HG03103 (cell line): ENCODE data around the gene CIRBP.

ENCODE experiments used
- ATAC-seq: cut with Tn5 transposase; IDR thresholded peaks from one replicate; pipeline ENCODE4 v1.9.1; 2021; ENCODE audit warnings: low read depth; ENCODE audit not compliant: unreplicated experiment

The CIRBP gene

GRCh38 chr19:1269065-1269477, at the start of gene CIRBP:
TSS of gene CIRBP (plus strand) at chr19:1269332. CDS start at chr19:1270934, 1,602 bp downstream.
- peak; percentile 46 for ATAC-seq

- ATAC-seq = no peak
Observed at GRCh38 chr19:1219786-1220476, 49.2 kb upstream of the CIRBP start.

- ATAC-seq = no peak
Observed at GRCh38 chr19:1220477-1220930, 48.6 kb upstream of the CIRBP start.

- no peak for ATAC-seq
Observed at GRCh38 chr19:1220976-1221903, 47.9 kb upstream of the CIRBP start.

GRCh38 chr19:1221904-1222255, 47.3 kb upstream of the CIRBP start:
- ATAC-seq = no peak

GRCh38 chr19:1222394-1222793, 46.7 kb upstream of the CIRBP start:
- ATAC-seq = no peak

- ATAC-seq = no peak
Observed at GRCh38 chr19:1223018-1223855, 45.9 kb upstream of the CIRBP start.

GRCh38 chr19:1224047-1224825, 44.9 kb upstream of the CIRBP start:
- no peak for ATAC-seq

GRCh38 chr19:1224847-1225246, 44.3 kb upstream of the CIRBP start:
- ATAC-seq = no peak

- no peak for ATAC-seq
Observed at GRCh38 chr19:1225440-1226226, 43.5 kb upstream of the CIRBP start.

- ATAC-seq = no peak
Observed at GRCh38 chr19:1226227-1226518, 43.0 kb upstream of the CIRBP start.

- no peak for ATAC-seq
Observed at GRCh38 chr19:1226522-1227303, 42.4 kb upstream of the CIRBP start.

GRCh38 chr19:1227304-1228054, 41.7 kb upstream of the CIRBP start:
- no peak for ATAC-seq

GRCh38 chr19:1228161-1228957, 40.8 kb upstream of the CIRBP start:
- ATAC-seq = no peak

- ATAC-seq = no peak
Observed at GRCh38 chr19:1229056-1229923, 39.8 kb upstream of the CIRBP start.
